Ovary (tissue), 3 donors: ENCODE measurements around the gene CEP85.

ENCODE experiments used
- CTCF ChIP-seq, 3 donors: fragments of 450-650 bp in 2 of 3; fragments of 200-600 bp in 1 of 3; IDR thresholded peaks; one replicate each; pipeline versions ENCODE4 v1.5.1 to v1.8.0; 2016 to 2022; ENCODE audit warnings: antibody characterized with exemption in 3 of 3, mild to moderate bottlenecking in 1 of 3
- POLR2A ChIP-seq: fragments of 450-650 bp; IDR thresholded peaks from one replicate; pipeline ENCODE4 v1.6.1; 2017; ENCODE audit warnings: antibody characterized with exemption, mild to moderate bottlenecking, moderate library complexity
- donor health status: DM: no; HTN: no; CAD: no.

- TF ChIP-seq CTCF (IDR thresholded peaks at IDR 0.05), result no peak
- TF ChIP-seq POLR2A, result no peak
These were observed 12.9 kb upstream of the CEP85 start for GRCh38 chr1:26221094-26221493.
